ENCODE measurements around the gene PLA2G2E.

Gene PLA2G2E, protein sequence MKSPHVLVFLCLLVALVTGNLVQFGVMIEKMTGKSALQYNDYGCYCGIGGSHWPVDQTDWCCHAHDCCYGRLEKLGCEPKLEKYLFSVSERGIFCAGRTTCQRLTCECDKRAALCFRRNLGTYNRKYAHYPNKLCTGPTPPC

DNA sequence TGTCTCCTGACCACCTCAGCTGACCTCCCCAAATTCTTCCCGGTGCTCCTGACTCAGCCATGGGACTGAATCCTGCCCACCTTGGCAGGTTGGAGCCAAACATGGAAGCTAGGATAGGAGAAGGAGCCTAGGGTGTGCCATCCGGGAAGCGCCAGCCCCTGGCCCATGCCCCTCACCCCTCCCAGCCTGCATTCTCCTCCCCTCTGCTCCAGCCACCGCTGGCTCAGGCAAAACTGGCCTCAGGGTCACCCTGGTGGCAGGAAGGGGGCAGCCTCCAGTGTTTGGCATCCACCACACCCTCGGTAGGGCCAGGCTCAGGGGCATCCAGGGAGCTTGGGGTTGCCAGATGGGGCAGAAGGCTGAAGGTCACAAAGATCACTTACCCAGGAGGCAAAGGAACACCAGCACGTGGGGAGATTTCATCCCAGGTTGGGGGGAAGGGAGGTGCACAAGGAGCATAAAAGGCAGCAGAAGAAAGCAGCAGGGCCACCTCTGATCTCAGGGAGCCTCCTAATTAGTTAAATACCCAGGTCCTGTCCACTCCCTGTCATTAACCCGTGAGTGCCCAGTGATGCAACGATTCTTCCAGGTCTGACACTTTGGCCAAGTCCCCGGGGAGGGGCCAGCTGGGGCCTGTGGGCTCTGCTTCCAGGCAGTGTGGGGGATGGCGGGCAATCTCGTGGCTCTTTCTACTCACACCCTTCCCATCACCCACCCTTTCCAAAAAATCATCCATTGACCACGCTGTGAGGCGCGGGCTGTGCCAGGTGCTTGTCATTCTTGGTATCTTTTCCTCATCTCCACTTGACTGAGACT is at the start of gene PLA2G2E:
TSS of gene PLA2G2E (minus strand) at position 481 of the 816 bp plus-strand sequence. CDS start at position 423, 58 bp downstream.
- no peaks in the 10 kb centered on the region for H3K36me3 ChIP-seq (ENCODE audit: control insufficient read depth, insufficient read depth, low read length)

DNA sequence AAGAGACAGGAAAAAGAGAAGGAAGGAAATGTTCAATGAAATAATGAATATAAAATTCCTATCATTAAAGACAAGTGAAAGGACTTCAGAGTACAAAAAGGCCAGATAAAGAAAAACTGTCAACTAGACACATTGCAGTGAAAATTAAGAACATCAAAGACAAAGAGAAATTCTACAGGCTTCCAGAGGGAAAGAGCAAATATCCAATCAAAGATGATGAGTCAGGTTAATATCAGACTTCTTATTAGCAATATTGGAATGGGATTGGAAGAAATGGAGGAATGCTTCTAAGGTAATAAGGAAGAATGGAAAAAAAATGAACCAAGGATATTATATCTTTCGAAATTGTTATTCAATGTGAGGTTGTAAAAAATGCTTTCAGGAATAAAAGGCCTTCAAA is 48.2 kb upstream of the PLA2G2E start:
- Histone ChIP-seq H3K27me3 (ENCODE audit: control insufficient read depth, insufficient read depth, low read length) (no peaks in the 10 kb centered on the region), H3K9ac (ENCODE audit: low read depth, low read length) (no peak overlapping the region), H3K9me3 (ENCODE audit: control insufficient read depth, insufficient read depth, low read length) (no peaks in the 10 kb centered on the region), H3K4me1 (ENCODE audit: control insufficient read depth, insufficient read depth, low read length) (peaks cover 7% of the 10 kb centered on the region), H3K4me3 (ENCODE audit: low read depth, low read length) (no peak overlapping the region), H3K36me3 (ENCODE audit: control insufficient read depth, insufficient read depth, low read length) (no peaks in the 10 kb centered on the region)

More for the DNA sequence above, at the start of gene PLA2G2E:
- H3K27me3 ChIP-seq (ENCODE audit: control insufficient read depth, insufficient read depth, low read length): no peaks in the 10 kb centered on the region
- H3K4me1 ChIP-seq (ENCODE audit: control insufficient read depth, insufficient read depth, low read length): no peaks in the 10 kb centered on the region
- no peak within 1 kb of the TSS for H3K4me3 ChIP-seq (ENCODE audit: low read depth, low read length)
- H3K9me3 ChIP-seq (ENCODE audit: control insufficient read depth, insufficient read depth, low read length): no peaks in the 10 kb centered on the region
- H3K9ac ChIP-seq (ENCODE audit: low read depth, low read length): no peak within 1 kb of the TSS

DNA sequence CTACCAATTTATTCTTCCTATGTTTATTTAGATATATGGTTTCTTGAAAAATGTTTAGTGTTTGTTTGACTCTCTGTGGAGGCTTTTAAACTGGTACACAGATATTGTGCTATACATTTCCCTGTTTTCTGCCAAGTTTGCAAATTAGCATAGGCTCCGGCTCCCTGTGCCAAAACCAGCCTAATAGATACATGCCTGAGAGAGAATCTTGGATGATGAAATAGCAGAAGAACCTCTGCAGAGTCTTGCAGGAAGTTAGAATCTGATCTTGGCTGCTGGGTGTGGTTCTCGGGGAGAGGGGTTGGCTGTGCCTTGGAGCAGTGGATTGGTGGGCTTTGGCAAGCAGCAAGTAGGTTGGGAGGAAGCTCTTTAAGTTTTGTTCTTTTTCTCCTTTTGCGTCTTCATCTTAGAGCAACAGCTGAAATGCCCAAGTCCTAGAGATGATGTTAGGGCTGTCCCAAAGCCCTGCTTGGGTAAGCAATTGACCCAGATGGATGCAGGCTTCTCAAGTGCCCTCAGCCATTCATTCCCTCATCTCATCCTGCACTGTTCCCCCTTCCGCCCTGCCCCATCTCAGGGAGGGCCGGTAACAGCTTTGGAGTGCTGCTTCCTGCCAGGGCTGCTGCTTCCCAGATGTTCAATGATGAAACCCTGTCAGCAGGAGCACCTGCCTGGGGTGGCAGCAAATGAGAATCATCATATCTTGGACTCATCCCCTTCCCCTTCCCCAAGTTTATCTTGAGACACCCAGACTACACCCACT is 46.7 kb upstream of the PLA2G2E start:
- Histone ChIP-seq H3K9me3 (ENCODE audit: control insufficient read depth, insufficient read depth, low read length) (no peaks in the 10 kb centered on the region), H3K4me1 (ENCODE audit: control insufficient read depth, insufficient read depth, low read length) (peaks cover 2% of the 10 kb centered on the region), H3K4me3 (ENCODE audit: low read depth, low read length) (no peak overlapping the region), H3K36me3 (ENCODE audit: control insufficient read depth, insufficient read depth, low read length) (no peaks in the 10 kb centered on the region), H3K9ac (ENCODE audit: low read depth, low read length) (no peak overlapping the region), H3K27me3 (ENCODE audit: control insufficient read depth, insufficient read depth, low read length) (no peaks in the 10 kb centered on the region)

DNA sequence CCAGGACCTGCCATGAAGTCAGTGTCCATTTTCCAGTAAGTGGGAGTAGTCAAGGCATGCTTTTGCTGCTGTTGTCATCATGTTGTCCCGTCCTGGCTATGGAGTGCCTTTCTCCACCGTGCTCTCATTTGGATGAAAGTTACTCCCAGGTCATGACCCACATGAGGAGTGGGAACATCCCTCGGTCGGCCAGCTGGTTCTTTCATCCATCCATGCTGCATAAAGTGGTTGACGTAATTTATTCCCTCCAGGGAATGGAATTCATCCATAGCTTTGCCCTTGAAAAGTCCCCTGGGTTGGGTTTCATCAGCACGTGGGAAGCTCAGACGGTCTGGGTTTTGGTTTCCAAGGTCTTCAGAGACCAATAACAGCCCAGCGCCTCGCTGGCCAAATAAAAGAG is 44.4 kb upstream of the PLA2G2E start:
- Histone ChIP-seq H3K9ac (ENCODE audit: low read depth, low read length) (no peak overlapping the region), H3K9me3 (ENCODE audit: control insufficient read depth, insufficient read depth, low read length) (no peaks in the 10 kb centered on the region), H3K4me3 (ENCODE audit: low read depth, low read length) (no peak overlapping the region), H3K4me1 (ENCODE audit: control insufficient read depth, insufficient read depth, low read length) (no peaks in the 10 kb centered on the region), H3K27me3 (ENCODE audit: control insufficient read depth, insufficient read depth, low read length) (no peaks in the 10 kb centered on the region), H3K36me3 (ENCODE audit: control insufficient read depth, insufficient read depth, low read length) (no peaks in the 10 kb centered on the region)

DNA sequence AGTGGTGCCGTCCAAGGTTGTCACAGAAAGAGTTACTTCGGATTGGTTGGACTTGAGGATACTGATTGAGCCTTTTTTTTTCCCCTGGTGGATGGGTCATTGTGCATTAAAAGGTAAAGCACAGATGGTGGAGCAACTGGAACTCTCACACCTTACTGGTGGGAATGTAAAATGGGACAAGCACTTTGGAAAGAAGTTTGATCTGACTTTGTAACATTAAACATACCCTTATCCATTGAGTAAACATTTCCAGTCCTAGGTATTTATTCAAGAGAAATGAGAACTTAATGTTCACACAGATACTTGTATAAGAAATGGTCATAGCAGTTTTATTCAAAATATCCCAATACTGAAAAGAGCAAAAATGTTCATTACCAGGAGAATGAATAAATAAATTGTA is 41.1 kb upstream of the PLA2G2E start:
- Histone ChIP-seq H3K36me3 (ENCODE audit: control insufficient read depth, insufficient read depth, low read length) (no peaks in the 10 kb centered on the region), H3K9ac (ENCODE audit: low read depth, low read length) (no peak overlapping the region), H3K27me3 (ENCODE audit: control insufficient read depth, insufficient read depth, low read length) (no peaks in the 10 kb centered on the region), H3K4me1 (ENCODE audit: control insufficient read depth, insufficient read depth, low read length) (no peaks in the 10 kb centered on the region), H3K9me3 (ENCODE audit: control insufficient read depth, insufficient read depth, low read length) (peaks cover 5% of the 10 kb centered on the region), H3K4me3 (ENCODE audit: low read depth, low read length) (no peak overlapping the region)

DNA sequence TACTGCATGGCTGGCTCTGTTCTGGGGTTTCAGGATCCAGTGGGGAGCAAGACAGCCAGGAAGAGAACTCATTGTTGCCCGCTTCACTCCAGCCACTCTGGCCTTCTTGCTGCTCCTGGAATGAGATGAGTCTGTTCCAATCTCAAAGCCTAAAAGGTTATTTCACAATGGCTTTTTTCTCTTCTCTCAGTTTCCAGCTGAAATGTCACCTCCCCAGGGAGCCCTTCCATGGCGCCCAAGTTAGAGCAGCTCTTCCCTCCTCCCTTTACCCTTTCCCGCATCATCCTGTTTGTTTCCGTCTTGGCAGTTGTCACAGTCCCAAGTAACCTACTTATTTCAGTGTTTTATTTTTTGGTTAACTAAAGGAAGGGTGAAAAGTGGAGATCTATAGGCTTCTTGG is 40.2 kb upstream of the PLA2G2E start:
- H3K36me3 ChIP-seq (ENCODE audit: control insufficient read depth, insufficient read depth, low read length): no peaks in the 10 kb centered on the region
- H3K27me3 ChIP-seq (ENCODE audit: control insufficient read depth, insufficient read depth, low read length): no peaks in the 10 kb centered on the region
- no peak overlapping the region for H3K9ac ChIP-seq (ENCODE audit: low read depth, low read length)
- H3K4me1 ChIP-seq (ENCODE audit: control insufficient read depth, insufficient read depth, low read length): no peaks in the 10 kb centered on the region
- H3K9me3 ChIP-seq (ENCODE audit: control insufficient read depth, insufficient read depth, low read length): peaks cover 5% of the 10 kb centered on the region
- H3K4me3 ChIP-seq (ENCODE audit: low read depth, low read length): no peak overlapping the region

DNA sequence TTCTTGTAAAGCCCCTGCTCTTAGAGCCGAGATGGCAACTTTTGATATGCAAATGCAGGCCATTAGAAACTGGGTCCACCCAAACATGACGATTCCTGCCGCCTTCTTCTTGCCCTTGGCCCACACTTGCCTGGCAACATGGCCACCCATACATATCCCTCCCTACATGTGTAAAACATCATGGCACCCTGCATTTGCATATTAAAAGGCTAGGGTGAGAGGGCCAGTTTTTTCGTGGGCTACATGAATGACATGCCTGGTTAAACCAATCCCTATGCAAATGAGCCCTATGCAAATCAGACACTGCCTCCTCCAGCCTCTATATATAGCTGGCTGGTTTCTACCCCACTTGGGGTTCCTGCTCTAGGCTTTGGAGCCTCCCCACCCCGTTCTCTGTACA is 37.2 kb upstream of the PLA2G2E start:
- Histone ChIP-seq H3K9ac (ENCODE audit: low read depth, low read length) (no peak overlapping the region), H3K27me3 (ENCODE audit: control insufficient read depth, insufficient read depth, low read length) (no peaks in the 10 kb centered on the region), H3K4me3 (ENCODE audit: low read depth, low read length) (no peak overlapping the region), H3K9me3 (ENCODE audit: control insufficient read depth, insufficient read depth, low read length) (peaks cover 5% of the 10 kb centered on the region), H3K4me1 (ENCODE audit: control insufficient read depth, insufficient read depth, low read length) (peaks cover 3% of the 10 kb centered on the region), H3K36me3 (ENCODE audit: control insufficient read depth, insufficient read depth, low read length) (no peaks in the 10 kb centered on the region)

DNA sequence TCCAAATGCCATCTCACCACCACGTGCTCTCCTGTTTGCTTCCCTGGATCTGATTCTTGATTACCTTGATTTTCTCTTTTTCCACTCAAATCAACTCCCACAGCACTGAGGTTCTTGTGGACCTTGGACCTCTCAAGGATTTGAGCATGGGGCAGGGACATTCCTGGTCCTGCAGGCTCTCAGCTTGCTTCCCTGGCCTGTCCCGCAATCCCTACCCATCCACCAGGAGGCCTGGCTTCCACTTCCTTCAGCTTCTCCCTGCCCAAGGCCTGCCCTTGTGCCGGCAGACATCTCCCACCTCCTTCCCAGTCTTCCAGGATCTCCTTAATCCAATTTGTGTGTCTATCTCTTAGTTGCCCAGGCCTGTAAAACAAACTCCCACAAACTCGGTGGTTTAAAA is 34.4 kb upstream of the PLA2G2E start:
- no peak overlapping the region for H3K9ac ChIP-seq (ENCODE audit: low read depth, low read length)
- H3K4me1 ChIP-seq (ENCODE audit: control insufficient read depth, insufficient read depth, low read length): peaks cover 3% of the 10 kb centered on the region
- no peaks in the 10 kb centered on the region for H3K27me3 ChIP-seq (ENCODE audit: control insufficient read depth, insufficient read depth, low read length)
- H3K4me3 ChIP-seq (ENCODE audit: low read depth, low read length): no peak overlapping the region
- H3K9me3 ChIP-seq (ENCODE audit: control insufficient read depth, insufficient read depth, low read length): peaks cover 5% of the 10 kb centered on the region
- no peaks in the 10 kb centered on the region for H3K36me3 ChIP-seq (ENCODE audit: control insufficient read depth, insufficient read depth, low read length)

DNA sequence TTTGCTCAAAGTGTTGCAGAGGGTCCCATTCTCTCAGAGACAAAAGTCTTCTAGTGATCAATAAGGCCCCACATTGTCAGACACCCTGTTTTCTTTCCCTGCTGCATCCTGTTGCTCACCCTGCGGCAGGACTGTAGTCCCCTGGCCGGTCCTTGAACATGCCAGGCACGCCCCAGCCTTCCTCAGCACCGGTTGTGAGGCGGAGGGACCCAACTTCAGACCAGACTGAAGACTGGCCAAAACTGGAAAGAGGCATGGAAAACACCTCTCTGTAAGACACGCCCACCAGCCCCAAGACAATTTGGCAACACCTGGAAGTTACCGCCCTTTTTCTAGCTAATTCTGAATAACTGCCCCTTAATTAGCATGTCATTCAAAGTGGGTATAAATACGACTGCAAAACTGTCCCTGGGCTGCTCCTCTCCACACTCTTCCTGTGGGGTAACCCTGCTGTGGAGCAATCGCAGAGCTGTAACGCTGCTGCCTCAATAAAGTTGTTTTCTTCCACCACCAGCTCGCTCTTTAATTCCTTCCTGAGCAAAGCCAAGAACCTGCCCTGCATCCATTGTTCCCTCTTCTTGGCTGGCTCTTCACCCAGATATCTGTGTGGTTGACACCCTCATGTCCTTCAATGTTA is 32.2 kb upstream of the PLA2G2E start:
- Histone ChIP-seq H3K27me3 (ENCODE audit: control insufficient read depth, insufficient read depth, low read length) (no peaks in the 10 kb centered on the region), H3K4me1 (ENCODE audit: control insufficient read depth, insufficient read depth, low read length) (peaks cover 3% of the 10 kb centered on the region), H3K36me3 (ENCODE audit: control insufficient read depth, insufficient read depth, low read length) (no peaks in the 10 kb centered on the region), H3K9ac (ENCODE audit: low read depth, low read length) (no peak overlapping the region), H3K4me3 (ENCODE audit: low read depth, low read length) (no peak overlapping the region), H3K9me3 (ENCODE audit: control insufficient read depth, insufficient read depth, low read length) (no peaks in the 10 kb centered on the region)

DNA sequence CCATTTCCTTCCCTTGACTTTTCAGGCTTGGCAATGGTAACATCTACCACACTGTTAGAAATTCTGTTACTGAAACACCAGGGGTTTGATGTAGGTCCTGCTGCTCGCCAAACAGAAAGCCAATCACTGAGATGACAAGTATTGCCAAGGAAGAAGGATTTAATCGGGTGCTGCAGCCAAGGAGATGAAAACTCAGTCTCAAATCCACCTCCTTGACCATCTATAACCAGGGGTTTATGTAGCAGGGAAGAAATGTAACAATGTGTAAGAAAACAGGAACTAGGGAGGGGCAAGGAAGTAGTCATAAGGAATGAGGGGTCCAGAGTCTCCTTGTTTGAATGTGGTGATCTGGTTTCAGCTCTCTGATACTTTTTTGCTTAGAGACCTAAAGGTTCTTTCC is 30.6 kb upstream of the PLA2G2E start:
- Histone ChIP-seq H3K27me3 (ENCODE audit: control insufficient read depth, insufficient read depth, low read length) (no peaks in the 10 kb centered on the region), H3K4me3 (ENCODE audit: low read depth, low read length) (no peak overlapping the region), H3K36me3 (ENCODE audit: control insufficient read depth, insufficient read depth, low read length) (no peaks in the 10 kb centered on the region), H3K9ac (ENCODE audit: low read depth, low read length) (no peak overlapping the region), H3K4me1 (ENCODE audit: control insufficient read depth, insufficient read depth, low read length) (peaks cover 3% of the 10 kb centered on the region), H3K9me3 (ENCODE audit: control insufficient read depth, insufficient read depth, low read length) (no peaks in the 10 kb centered on the region)

DNA sequence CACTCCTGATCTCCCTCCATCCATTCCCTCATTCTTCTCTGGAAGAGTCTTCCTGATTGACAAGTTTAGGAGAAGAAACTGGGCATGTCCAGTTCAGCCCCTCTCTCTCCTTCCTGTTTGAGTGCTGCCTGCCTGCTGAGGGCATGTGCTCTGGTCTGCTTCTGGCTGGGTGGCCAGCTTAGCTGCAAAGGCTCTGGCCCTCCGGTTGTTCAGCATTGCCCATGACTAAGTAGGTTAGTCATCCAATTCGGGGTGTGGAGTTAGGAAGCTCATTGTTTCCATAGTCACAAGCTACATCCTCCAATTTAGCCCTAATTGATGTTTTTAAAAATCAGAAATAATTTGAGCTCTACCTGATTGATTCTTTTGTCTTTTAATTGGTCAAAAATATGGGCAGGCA is 25.6 kb upstream of the PLA2G2E start:
- no peaks in the 10 kb centered on the region for H3K9me3 ChIP-seq (ENCODE audit: control insufficient read depth, insufficient read depth, low read length)

More for the DNA sequence above, 25.6 kb upstream of the PLA2G2E start:
- Histone ChIP-seq H3K36me3 (ENCODE audit: control insufficient read depth, insufficient read depth, low read length) (no peaks in the 10 kb centered on the region), H3K9ac (ENCODE audit: low read depth, low read length) (no peak overlapping the region), H3K4me3 (ENCODE audit: low read depth, low read length) (no peak overlapping the region), H3K4me1 (ENCODE audit: control insufficient read depth, insufficient read depth, low read length) (no peaks in the 10 kb centered on the region), H3K27me3 (ENCODE audit: control insufficient read depth, insufficient read depth, low read length) (no peaks in the 10 kb centered on the region)
